Nephron (organoid): ENCODE measurements around the gene PRICKLE2.
A peak's percentile ranks its signal among the peaks of the same experiment; 100 is the strongest.

Experiments
- H3K27ac Mint-ChIP-seq, 3 experiments: 2 replicates each; pipeline ENCODE4 v1.8.0; 2020; ENCODE audit warnings: mixed read lengths in 3 of 3, mild to moderate bottlenecking in 2 of 3, moderate library complexity in 1 of 3
- H3K27me3 Mint-ChIP-seq: 2 replicates; pipeline ENCODE4 v1.8.0; 2021; ENCODE audit warnings: low read depth, mild to moderate bottlenecking, moderate library complexity, mixed read lengths
- H3K36me3 Mint-ChIP-seq: 2 replicates; pipeline ENCODE4 v1.8.0; 2020; ENCODE audit warnings: low read depth, mixed read lengths
- H3K4me1 Mint-ChIP-seq: 2 replicates; pipeline ENCODE4 v1.8.0; 2020; ENCODE audit warnings: mixed read lengths
- H3K4me3 Mint-ChIP-seq, 3 experiments: 2 replicates each; pipeline ENCODE4 v1.8.0; 2020; ENCODE audit warnings: mild to moderate bottlenecking in 3 of 3, mixed read lengths in 3 of 3, moderate library complexity in 2 of 3
- H3K9me3 Mint-ChIP-seq: 2 replicates; pipeline ENCODE4 v1.8.0; 2020; ENCODE audit warnings: mixed read lengths
- TF ChIP-seq, protein P1 (sequence below), 3 experiments: fragments of 200-600 bp; sonication (generic); IDR thresholded peaks; one replicate each; pipeline ENCODE4 v1.5.0; 2021; ENCODE audit warnings: antibody characterized with exemption in 3 of 3; ENCODE audit not compliant: unreplicated experiment in 3 of 3

The PRICKLE2 gene

DNA sequence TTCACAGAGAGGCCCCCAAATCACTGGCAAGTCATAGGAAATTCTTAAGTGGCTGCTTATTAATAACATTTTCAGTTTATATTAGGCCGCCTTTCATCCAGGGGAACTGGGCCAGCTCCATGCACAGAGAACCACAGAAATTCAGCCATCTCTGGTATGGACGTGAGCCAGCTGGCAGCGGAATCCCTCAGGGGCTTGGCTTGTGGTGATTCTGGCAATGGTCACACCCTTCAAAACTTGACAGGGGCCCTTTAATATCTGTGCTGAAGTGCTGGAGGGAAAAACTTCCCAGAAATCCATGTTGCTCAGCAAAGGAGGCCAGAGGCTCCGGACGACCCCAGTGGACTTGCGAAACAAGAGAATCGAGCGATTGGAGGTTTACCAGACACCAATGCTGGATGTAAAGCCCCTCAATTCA is 11.3 kb downstream of the PRICKLE2 start:
- Mint-ChIP-seq H3K36me3 (no peaks in the 10 kb centered on the region), H3K9me3 (no peaks in the 10 kb centered on the region)

DNA sequence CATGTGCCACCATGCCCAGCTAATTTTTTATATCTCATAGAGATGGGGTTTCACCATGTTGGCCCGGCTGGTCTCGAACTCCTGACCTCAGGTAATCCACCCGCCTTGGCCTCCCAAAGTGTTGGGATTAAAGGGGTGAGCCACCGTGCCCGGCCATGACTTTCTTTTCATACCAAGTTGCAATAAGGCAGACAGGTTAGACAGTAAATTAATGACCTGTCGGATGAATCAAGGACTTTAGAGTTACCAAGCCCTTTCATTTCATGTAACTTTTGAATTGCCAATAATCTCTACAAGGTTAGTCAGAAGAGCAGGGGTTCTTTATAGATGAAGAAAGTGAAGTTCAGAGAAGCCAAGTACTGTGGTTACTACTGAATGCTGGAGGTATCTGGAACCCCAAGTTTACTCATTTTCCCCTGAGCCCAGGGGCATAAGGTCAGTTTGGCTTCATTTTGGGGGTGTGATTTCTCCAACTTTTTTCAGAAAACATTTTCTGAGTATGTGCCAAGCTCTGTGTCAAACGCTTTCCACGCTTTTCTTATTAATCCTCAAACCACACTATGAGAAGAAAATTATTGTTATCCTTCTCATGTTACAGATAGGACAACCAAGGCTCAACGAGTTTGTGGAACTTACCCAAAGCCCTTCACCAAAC is 11.9 kb downstream of the PRICKLE2 start:
- H3K27me3 Mint-ChIP-seq = no peaks in the 10 kb centered on the region
- peak overlapping the region in 1 of 3 experiments; percentile 72 for H3K4me3 Mint-ChIP-seq
- peak overlapping the region in 2 of 3 experiments; percentile 87 to 94 for H3K27ac Mint-ChIP-seq
- peaks cover 49% of the 10 kb centered on the region for H3K4me1 Mint-ChIP-seq
- H3K9me3 Mint-ChIP-seq = no peaks in the 10 kb centered on the region
- no peaks in the 10 kb centered on the region for H3K36me3 Mint-ChIP-seq
- TF ChIP-seq, protein P1, sequence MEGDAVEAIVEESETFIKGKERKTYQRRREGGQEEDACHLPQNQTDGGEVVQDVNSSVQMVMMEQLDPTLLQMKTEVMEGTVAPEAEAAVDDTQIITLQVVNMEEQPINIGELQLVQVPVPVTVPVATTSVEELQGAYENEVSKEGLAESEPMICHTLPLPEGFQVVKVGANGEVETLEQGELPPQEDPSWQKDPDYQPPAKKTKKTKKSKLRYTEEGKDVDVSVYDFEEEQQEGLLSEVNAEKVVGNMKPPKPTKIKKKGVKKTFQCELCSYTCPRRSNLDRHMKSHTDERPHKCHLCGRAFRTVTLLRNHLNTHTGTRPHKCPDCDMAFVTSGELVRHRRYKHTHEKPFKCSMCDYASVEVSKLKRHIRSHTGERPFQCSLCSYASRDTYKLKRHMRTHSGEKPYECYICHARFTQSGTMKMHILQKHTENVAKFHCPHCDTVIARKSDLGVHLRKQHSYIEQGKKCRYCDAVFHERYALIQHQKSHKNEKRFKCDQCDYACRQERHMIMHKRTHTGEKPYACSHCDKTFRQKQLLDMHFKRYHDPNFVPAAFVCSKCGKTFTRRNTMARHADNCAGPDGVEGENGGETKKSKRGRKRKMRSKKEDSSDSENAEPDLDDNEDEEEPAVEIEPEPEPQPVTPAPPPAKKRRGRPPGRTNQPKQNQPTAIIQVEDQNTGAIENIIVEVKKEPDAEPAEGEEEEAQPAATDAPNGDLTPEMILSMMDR (IDR thresholded peaks at IDR 0.05; ENCODE audit: unreplicated experiment in 3 of 3) = no peak

More for the DNA sequence above, 11.3 kb downstream of the PRICKLE2 start:
- Mint-ChIP-seq H3K4me3 (peak overlapping the region in 2 of 3 experiments; percentile 41 to 72), H3K27me3 (no peaks in the 10 kb centered on the region), H3K4me1 (peaks cover 52% of the 10 kb centered on the region), H3K27ac (peak overlapping the region; percentile 33 to 94 (median 87))
- TF ChIP-seq, protein P1 (IDR thresholded peaks at IDR 0.05; ENCODE audit: unreplicated experiment in 3 of 3) = no peak

DNA sequence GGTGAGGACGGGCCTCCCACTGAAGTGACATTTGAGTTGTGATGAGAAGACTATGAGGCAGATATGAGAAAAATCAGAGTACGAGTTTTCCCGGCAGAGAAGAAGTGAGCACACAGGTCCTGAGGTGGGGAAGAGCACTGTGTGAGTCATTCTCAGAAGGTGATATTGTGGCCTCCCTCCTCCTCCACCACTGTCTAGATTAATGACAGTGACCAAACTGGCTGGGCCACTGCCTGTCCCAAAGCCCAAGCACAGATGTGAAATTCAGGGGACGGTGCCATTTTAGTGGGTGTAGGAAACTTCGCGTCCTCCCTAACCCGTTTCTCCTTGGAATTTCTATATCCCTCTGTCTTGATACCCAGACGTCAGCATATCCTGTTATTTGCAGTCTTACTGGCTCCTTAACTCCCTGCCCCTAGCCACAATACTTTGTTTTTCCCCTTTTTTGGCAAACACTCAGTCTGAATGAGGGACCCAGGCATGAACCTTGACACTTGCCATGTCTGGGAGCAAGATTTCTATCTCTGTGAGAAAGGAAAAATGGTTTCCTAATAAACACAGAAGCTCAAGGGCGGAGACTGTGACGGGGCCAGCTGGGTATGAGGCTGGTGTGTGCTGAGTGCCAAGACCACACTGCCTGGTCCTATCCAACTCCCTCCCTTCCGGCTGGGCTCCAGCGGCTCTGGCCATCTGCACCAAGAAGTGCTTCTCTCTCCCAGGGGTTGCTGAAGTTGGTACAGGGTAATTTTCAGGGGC is 15.2 kb downstream of the PRICKLE2 start:
- H3K27me3 Mint-ChIP-seq = no peaks in the 10 kb centered on the region
- H3K4me3 Mint-ChIP-seq = no peak overlapping the region
- peaks cover 40% of the 10 kb centered on the region for H3K4me1 Mint-ChIP-seq
- H3K27ac Mint-ChIP-seq = no peak overlapping the region
- H3K36me3 Mint-ChIP-seq = no peaks in the 10 kb centered on the region
- TF ChIP-seq, protein P1 (IDR thresholded peaks at IDR 0.05; ENCODE audit: unreplicated experiment in 3 of 3) = no peak
- H3K9me3 Mint-ChIP-seq = no peaks in the 10 kb centered on the region

DNA sequence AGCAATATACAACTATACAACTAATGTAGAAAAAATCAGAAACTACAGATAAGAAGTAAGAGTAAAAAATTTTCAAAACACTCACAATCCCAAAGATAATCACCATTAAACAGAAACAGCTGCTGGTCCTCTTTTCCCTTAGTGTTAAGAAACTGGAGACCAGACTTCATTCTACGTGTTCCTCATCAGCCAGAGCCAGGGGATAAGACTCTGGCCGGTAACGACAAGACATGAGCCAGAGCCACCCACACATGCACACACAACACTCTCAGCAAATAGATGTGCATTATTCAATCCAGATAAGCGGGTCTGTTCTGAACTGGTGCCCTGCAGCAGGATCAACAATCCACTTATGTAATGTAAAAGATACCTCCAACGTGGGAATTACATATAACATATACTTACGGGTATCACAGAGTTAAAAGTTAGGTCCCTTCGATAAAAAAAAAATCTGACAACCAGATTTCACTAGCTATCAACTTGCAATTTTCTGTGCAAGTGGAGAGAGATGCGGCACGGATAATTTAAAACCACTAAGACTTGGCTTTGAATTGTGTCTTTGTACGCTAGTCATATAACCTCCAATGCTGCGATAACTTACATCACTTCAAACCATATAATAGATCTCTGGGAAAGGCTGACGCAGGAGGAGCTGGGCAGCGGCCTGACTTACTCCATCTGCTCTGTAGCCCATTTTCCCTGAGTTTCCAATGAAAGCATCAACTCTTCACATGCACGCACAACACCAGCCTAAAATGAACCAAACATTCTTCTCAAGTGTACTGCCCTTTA is 17.8 kb downstream of the PRICKLE2 start:
- peak overlapping the region in 2 of 3 experiments; percentile 76 to 93 for H3K27ac Mint-ChIP-seq
- peak overlapping the region in 1 of 3 experiments; percentile 2 for H3K4me3 Mint-ChIP-seq
- TF ChIP-seq, protein P1 (IDR thresholded peaks at IDR 0.05; ENCODE audit: unreplicated experiment in 3 of 3) = no peak
- H3K4me1 Mint-ChIP-seq = peaks cover 36% of the 10 kb centered on the region
- H3K36me3 Mint-ChIP-seq = no peaks in the 10 kb centered on the region
- no peaks in the 10 kb centered on the region for H3K27me3 Mint-ChIP-seq
- H3K9me3 Mint-ChIP-seq = no peaks in the 10 kb centered on the region

DNA sequence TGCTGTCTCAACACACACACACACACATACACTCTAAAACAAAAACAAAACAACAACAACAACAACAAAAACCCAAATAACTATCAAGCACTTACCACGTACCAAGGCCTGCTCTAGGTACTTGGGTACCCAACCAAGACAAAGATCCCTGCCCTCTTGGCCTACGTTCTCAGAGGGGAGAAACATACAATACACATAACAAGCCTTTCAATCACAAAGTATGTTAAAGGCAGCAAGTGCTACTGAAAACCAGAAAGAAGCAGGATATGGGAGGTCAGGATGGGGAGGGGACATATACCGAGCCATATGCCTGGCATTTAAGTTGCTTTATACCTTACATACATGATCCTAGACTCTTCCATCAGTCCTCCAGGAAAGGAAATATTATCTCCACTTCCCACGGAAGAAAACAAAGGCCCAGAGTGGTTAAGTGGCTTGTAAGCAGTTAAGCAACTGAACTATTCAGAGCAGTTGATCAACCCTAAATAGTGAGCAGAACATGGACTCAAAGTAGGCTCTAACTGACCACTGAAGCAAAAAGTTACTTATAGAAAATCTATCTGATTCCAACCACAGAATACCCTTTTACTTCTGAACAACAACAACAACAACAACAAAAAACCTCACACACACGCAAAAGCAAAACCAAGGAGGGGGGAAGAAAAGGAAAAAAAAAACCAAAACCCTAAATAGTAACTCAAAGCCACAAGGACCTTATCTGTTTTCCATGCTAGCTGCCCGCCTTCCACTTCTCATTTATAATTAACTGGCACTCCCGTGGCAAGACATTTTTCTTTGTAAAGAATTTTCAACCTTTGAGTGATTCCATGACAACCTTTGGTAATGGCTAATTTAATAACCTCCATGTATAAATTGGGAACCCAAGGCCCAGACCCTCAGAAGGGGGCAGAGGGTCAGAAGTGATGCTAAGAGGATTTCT is 21.0 kb downstream of the PRICKLE2 start:
- Mint-ChIP-seq H3K4me3 (no peak overlapping the region), H3K4me1 (peaks cover 31% of the 10 kb centered on the region), H3K36me3 (peaks cover 8% of the 10 kb centered on the region), H3K27me3 (no peaks in the 10 kb centered on the region), H3K9me3 (no peaks in the 10 kb centered on the region), H3K27ac (peak overlapping the region in 2 of 3 experiments; percentile 96 to 97)
- TF ChIP-seq, protein P1 (IDR thresholded peaks at IDR 0.05; ENCODE audit: unreplicated experiment in 3 of 3) = no peak
